HG02798 (cell line): ENCODE measurements around the gene LRRC66.

Source experiments
- ATAC-seq: cut with Tn5 transposase; IDR thresholded peaks from one replicate; pipeline ENCODE4 v1.9.1; 2021; ENCODE audit warnings: mild to moderate bottlenecking; ENCODE audit not compliant: unreplicated experiment, poor library complexity

The LRRC66 gene, protein sequence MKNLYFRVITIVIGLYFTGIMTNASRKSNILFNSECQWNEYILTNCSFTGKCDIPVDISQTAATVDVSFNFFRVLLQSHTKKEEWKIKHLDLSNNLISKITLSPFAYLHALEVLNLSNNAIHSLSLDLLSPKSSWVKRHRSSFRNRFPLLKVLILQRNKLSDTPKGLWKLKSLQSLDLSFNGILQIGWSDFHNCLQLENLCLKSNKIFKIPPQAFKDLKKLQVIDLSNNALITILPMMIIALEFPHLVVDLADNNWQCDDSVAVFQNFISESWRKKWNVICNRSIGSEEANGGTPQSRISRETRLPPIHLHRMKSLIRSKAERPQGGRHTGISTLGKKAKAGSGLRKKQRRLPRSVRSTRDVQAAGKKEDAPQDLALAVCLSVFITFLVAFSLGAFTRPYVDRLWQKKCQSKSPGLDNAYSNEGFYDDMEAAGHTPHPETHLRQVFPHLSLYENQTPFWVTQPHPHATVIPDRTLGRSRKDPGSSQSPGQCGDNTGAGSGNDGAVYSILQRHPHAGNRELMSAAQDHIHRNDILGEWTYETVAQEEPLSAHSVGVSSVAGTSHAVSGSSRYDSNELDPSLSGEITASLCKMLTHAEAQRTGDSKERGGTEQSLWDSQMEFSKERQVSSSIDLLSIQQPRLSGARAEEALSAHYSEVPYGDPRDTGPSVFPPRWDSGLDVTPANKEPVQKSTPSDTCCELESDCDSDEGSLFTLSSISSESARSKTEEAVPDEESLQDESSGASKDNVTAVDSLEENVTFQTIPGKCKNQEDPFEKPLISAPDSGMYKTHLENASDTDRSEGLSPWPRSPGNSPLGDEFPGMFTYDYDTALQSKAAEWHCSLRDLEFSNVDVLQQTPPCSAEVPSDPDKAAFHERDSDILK

DNA sequence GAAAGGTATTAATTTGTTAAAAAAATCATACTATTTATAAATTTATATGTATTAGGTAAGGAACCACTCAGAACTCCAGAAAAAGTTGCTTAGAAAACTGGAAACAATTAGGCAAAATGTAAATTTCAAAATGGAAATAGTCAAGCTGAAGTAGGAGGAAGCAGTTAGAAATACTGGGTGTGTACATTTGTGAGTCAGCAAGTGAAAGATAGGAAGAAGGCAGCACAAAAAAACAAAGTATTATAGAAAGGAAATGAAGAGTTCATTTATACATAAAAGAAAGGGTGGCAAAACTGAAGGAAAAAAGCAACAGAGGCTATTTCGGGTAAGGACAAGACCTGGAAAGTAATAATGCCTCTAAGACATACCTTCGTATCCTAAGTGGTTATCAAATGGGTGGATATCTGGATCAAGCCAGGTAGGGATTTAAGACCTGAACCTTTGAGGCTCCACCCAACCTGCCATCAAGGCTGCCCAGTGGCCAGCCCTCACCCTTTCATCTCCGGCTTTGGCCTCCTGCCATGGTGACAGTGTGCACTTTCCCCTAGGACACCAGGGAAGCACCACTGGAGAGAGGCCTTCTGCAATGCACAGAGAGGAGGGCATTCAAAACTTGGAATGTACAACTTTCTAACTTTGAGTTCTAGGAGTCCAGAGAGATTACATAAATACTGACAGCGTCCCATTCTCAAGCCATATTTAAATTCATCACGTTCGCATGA is at the start of gene LRRC66:
TSS of gene LRRC66 (minus strand) at position 428 of the 722 bp plus-strand sequence. CDS start 2,750 bp downstream, outside the sequence.
- no peak for ATAC-seq

GRCh38 chr4:52069571-52069970 is 49.4 kb upstream of the LRRC66 start:
- no peak for ATAC-seq

DNA sequence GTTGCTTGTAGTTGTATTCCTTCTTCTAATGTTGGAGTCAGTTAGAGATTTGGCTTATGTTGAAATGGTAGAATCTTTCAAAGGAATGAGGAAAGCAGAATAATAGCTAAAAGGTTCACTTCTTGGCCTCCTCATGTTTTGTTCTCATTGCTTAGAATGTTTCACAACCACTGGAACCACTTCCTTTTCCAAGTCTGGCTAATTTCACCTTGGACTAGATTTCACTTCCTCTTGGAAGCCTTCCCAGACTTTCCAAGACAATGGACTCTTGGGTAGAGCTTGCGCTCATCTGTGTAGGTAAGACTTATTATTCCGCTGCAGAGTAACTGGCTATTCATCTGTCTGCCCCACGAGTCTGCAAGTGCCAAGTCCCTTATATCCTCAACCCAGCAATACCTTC is 39.2 kb upstream of the LRRC66 start:
- no peak for ATAC-seq

GRCh38 chr4:52058275-52058674 is 38.1 kb upstream of the LRRC66 start:
- no peak for ATAC-seq

- ATAC-seq: no peak
Observed at GRCh38 chr4:52057196-52057595, 37.0 kb upstream of the LRRC66 start.

DNA sequence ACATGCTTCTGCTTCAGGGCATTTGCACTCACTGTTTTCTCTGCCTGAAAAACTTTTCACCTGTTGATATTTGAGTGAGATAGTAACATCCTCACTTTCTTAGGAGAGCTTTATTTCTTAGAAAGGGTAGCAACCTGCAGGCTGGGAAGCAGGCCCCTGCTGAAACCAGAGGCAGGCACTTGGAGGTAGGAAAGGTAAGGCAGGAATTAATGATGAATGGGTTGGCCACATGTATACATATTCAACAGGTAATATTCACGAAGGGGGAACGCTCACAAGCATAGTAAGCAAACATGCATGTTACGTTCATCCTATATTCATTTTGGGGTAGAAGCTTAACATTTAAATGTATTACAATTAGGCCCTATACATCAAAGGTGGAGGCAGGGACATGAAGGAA is 34.1 kb upstream of the LRRC66 start:
- ATAC-seq: no peak

DNA sequence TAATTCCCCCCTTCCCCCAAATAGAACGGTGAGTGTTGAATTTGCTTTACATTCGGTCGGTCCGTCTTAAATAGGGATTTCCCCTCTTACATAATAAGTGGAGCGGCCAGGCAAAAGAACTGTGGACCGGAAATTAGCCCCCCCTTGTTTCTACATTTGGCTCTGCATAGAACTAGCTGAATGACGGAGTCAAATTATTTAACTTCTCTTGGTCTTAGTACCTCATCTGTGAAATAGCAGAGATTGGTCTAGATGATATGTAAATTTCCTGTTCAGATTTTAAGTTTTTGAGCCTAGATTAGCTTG is 32.3 kb upstream of the LRRC66 start:
- peak; percentile 56 for ATAC-seq

DNA sequence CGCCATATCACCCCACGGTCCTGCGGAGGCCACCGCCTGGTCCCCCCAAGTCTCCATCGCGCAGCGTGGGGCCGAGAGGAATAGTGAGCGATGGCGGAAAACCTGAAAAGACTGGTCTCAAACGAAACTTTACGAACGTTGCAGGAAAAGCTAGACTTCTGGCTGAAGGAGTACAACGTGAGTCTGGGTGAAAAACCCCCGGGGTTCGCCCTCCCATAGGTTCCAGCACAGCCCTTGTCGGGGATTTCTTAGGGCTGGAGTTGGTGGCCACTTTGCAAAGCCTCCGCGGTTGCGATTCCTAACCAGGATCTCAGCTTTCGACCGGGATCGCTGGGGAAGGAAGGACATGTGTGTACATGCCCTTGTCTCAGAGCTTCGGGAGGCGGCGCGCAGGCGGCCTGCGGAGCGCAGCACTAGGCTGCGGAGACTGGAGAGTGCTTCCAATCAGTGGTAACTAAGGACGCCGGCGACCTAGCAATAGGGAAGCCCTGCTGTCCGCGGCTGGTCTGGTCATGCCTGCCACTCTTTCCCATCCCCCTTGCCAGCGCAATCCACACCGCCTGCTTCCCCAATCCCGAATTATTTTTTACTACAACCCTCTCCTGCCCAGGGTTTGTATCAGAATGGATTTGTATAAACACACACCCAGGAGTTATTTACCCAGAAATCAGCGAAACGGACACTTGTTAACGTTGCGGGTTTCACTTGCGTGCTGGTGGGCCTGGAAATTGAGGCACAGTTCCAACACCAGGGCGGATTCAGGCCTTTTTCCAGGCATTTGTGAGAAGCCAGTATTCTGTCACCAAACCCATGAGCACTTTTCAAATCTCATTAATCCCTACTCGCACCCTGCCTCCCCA is 31.7 kb upstream of the LRRC66 start:
- peak; percentile 73 for ATAC-seq

GRCh38 chr4:52051213-52051614 is 31.1 kb upstream of the LRRC66 start, which contains the start of gene SPATA18:
SPATA18 (plus strand) TSS chr4:52051304; CDS start chr4:52051705, 401 bp downstream.
- ATAC-seq: peak; percentile 67

DNA sequence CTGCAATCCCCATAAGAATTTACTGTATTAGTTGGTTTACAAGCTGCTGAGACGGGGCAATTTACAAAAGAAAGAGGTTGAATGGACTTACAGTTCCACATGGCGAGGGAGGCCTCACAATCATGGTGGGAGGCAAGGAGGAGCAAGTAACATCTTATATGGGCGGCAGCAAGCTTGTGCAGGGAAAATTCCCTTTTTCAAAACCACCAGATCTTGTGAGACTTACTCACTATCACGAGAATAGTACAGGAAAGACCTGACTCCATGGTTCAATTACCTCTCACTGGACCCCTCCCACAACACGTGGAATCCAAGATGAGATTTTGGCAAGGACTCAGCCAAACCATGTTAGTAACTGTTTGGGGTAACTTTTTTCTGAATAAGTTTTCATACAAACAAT is 29.1 kb upstream of the LRRC66 start:
- ATAC-seq: no peak

- ATAC-seq: no peak
Observed at GRCh38 chr4:52045028-52045427, 24.9 kb upstream of the LRRC66 start.

GRCh38 chr4:52038103-52038912 is 18.1 kb upstream of the LRRC66 start, which contains the start of gene SGCB:
SGCB (minus strand) TSS chr4:52038299; CDS start chr4:52038259, 40 bp downstream.
- ATAC-seq: peak; percentile 96

GRCh38 chr4:52037689-52038102 is 17.5 kb upstream of the LRRC66 start:
- ATAC-seq: peak; percentile 67

GRCh38 chr4:52036886-52037530 is 16.8 kb upstream of the LRRC66 start:
- no peak for ATAC-seq

DNA sequence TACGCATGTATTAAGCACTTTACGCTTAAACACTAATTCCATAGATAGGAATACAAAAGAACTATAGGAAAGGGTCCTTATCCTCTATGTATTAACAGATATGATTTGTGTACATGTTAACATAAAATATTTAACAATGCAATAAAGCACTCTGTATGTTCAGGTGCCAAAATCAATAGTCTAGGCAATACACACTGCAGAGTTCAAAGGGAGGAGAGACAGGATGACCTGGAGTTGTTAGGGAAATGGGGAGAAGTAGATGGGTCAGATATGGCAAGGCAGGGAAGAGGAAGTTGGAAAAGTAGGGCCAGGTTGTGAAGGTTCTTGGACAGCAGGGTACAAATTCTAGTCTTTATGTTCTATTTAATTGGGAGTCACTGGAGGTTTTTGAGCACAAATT is 15.0 kb upstream of the LRRC66 start:
- no peak for ATAC-seq

DNA sequence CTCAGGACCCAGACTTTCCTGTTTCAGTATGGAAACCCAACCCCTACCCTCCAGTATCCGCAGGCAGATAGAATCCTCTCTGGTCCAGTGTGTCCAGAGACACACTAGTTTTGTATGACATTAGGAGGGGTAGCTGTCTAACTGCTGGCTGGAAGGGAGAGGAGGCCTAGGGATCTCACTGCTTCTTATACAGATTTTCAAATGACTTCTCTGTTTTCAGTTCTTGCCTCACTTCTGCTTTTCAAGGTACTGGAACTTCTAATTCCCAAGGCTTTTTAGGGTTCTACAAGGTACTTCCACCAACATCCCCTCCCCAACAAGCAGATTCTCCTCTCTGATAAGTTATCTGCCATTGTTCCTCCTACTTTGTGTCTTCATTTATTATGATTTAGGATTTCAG is 11.8 kb upstream of the LRRC66 start:
- no peak for ATAC-seq

- no peak for ATAC-seq
Observed at GRCh38 chr4:52028970-52029369, 8.8 kb upstream of the LRRC66 start.

- no peak for ATAC-seq
Observed at GRCh38 chr4:52017814-52018213, 2.3 kb downstream of the LRRC66 start.
